ENCODE measurements around the gene TEX261.

The TEX261 gene

DNA sequence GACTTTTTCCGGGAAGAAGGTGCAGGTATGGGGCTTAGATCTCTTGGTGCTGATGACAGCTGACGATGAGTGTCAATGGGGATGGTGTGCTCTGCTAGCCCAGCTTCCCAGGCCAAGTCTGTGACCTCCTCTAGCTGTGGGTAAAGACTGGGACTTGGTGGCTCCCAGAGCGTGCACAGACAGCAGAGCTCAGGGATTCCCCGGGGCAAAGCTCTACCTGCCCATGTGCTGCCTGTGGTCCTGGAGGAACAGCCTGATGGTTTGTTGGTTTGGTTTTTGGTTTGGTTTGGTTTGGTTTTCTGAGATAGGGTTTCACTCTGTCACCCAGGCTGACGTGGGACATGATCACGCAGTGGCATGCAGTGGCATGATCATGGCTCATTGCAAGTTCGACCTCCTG lies 39.8 kb downstream of the TEX261 start:
- no peak for DNase-seq

DNA sequence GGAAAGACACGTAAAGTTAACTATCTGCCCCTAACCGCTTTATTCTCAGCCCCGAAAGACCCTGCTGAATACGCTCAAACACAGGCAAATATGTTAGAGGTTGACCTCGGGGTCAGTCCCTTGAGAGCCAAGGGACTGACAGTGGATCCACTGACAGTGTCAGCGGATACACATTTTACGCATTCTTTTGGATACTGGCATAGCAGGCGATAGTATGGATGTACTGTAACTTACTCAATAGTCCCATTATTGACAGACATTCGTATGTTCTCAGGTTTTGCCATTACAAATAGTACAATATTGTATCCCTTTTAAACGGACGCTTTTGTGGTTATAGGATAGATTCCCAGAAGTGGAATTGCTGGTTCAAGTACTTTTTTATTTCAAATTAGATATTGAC lies 45.6 kb downstream of the TEX261 start:
- no peak for DNase-seq

DNA sequence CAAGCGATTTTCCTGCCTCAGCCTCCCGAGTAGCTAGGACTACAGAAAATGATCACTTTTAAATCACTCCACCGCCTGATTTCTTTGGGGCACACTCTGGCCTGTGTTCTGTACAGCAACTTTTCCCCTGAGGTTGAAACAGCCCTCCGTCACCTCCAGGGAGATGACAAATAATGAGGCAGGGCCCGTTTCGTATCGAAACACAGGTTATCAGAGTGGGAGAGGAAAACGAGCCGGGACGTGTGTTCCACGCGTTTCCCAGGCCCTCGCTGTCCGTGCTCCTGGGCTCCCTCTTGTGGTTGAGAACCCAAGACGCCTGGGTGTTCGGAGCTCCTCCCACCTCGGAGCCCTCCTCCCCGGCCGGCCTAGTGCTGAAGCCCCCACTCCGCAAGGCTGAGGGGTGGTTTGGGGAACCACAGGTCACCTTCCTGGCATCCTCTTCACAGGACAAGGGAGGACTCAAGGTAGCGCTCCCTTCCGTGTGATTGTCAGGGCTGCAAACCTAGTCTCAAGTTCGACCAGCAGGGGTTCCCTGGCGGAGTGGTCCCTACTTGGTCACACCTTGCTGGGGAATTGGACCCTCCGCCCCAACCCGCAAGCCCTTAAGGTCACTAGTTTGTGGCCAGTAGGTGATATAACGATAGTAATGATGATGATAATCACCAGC lies 46.2 kb downstream of the TEX261 start:
- DNase-seq, result peak; percentile 79

DNA sequence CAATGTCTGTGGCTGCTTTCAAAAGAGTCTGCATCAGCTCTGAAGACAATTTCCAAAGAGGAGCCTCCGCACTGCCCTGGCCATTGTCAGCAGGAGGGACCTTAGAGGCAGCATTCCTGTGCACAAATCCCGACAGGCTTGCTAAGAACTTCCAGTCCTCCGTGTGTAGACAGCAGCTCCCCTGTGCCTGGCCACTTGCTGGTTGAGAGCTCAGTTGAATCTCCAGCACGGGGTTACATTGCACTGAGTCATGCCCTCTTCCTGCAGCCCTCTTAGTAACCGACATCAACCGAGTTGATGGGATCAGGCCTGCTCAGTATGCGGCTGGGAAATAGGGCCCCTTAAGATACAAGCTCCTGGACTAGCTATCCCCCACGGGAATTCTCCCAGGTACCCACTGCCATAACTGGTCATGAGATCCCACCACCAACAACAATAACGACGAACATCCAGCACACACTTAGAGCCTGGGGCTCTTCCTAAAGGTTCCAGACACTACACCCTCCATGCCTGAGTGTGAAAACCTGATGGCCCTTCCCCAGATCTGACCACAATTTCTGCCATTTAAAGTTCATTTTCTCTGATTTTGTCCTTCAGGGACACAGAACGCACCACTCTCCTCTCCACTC lies 47.0 kb downstream of the TEX261 start:
- no peak for DNase-seq

DNA sequence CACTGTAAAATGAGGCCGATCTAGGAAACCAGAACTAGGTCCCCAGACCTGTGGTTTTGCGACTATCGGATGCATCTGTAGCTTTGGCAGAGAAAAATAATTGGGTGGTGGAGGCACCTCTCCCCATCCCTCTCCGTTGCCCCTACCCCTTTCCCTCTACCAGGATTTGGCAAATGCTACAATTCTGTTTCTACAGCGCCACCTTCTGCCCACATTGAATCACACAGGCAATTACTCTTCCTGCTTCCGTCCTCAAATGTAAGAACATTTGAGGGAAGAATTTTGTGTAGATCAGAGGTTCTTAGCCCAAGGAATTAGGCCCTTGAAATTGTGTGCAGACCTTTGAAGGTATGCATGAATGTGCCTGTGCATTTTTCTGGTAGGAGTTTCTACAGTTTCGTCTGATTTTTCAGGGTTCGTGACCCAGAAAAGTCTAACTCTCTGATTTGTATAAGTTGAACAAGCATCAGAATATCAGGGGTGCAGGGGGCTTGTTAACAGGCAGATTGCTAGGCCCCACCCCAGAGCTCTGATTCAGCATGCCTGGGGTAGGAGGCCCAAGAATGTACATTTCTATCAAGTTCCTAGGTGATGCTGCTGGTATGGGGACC lies 47.7 kb downstream of the TEX261 start:
- peak; percentile 47 for DNase-seq

DNA sequence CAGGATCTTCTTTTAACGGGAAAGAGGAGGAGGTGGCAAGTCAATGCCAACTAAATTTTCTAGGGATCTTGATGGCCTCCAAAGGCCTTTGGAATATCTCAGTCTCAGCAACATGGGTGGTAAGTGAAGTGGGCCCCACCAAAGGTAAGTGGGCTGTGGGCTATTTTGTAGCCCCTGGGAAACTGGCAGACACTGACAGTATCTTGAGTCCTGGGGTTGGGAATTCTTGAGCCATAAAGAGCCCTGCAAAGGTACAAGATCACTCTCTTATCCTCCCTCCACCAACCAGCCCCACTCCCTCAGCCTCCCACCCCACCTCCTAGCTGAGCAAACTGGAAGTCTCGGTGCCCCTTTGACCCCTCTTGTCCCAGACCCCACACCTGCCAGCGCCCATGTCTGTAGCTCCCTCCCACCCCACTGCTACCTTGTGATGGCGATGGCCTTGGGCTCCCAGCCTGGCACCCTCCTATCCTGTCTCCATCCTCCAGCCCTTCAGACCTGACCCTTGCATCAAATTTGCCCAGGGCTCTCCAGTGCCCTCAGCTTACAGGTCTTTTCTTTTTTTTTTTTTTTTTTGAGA lies 50.5 kb downstream of the TEX261 start:
- DNase-seq, result no peak

DNA sequence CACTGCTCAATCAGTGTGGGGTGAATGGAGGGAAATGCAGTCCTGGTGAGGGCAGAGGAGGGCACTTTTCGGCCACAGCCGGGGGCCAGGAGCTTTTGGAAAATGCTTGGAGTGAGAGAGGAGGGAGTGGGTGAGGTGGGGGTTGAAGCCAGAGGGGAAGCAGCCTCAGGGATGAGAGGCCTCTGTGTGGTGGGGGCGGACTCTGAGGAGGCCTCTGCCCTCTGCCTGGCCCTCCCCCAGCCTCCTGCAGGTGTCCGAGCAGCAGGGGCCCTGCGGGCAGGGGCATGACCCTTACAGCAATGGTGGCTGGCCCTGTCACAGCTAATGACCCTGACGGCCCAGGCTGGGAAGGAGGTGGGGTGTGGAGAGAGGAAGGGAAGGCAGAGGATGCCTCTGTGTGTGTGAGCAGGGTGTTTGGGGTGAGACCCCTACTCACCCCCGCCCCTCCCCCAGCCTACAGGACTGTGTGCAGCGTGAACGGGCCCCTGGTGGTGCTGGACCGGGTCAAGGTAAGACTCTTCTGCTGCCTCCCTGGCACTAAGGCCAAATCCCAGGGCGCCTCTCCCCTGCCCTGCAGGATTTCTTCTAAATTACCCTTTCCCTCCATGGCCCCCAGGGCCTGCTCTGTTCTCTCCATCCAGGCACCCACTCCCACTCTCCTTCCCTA lies 51.3 kb downstream of the TEX261 start:
- DNase-seq, result no peak

DNA sequence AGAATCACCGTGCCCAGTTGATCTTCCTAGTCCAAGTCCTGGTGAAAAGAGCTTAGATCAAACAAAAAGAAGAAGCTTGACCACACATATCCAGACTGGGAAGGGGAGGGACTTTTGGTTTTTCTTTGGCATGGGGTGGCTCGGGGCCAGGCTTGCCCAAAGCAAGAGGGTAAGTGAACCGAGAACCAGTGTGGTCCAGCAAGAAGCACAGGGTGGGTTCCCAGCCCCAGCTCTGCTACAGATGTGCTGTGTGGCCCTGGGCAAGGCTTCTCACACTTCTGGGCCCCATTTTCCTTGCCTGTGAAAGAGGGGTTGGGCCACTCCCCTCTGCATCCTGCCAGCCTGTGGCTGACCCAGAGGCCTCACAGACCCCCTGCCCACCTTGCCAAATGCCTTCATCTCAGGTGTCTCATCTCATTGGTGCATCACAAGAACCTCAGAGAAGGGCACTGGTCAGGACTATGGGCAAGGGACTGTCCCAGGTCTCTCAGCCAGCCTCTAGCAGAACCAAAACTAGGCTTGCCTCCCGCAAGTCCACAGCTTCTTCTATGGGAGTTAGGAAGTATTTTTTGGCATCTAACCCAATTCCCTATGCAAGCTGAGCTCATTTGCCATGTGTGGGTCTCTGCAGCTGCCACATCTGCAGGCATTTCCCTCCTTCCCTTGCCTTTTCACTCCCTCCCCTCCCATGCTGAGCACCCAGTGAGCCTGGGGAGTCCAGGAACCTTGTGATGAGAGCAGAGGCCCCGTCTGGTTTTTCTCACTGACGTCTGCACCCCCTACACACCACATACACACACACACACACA lies 52.1 kb downstream of the TEX261 start:
- no peak for DNase-seq

DNA sequence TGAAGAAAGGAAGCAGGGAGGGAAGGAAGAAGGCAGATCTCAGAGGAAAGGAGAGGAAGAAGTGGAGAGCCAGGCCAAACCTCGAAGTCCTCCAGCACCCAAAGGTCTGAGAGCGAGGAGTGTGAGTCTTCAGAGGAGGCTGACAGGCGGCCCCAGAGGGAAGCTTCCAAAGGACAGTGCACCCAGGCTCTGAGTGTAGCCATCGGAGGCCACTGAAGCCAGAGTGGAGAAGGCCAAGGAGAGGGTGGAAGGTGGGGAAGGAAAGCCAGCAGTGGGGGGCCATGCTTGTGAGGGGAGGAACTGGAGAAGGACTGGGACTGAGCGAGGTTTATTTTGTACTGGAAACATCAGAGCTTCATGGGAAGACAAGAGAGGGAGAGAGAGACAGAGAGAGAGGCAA lies 53.0 kb downstream of the TEX261 start:
- DNase-seq, result no peak

DNA sequence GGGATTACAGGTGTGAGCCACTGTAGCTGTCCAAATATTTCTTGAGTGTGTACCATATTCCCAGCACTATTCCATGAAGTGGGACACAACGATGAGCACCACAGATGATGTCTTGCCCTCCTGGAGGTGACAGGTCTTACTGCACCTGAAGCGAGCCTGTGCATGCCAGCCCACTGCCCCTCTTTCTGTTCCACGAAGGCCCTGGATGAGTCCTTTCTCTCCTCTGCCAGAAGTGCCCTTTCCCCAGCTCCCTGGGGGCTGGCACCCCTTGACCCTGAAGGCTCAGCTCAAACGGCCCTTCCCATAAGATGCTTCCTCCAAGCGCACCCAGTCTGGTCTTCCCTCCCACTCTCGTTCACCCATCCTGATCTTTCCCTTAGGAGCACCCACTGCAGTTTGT lies 53.5 kb downstream of the TEX261 start:
- DNase-seq, result no peak

DNA sequence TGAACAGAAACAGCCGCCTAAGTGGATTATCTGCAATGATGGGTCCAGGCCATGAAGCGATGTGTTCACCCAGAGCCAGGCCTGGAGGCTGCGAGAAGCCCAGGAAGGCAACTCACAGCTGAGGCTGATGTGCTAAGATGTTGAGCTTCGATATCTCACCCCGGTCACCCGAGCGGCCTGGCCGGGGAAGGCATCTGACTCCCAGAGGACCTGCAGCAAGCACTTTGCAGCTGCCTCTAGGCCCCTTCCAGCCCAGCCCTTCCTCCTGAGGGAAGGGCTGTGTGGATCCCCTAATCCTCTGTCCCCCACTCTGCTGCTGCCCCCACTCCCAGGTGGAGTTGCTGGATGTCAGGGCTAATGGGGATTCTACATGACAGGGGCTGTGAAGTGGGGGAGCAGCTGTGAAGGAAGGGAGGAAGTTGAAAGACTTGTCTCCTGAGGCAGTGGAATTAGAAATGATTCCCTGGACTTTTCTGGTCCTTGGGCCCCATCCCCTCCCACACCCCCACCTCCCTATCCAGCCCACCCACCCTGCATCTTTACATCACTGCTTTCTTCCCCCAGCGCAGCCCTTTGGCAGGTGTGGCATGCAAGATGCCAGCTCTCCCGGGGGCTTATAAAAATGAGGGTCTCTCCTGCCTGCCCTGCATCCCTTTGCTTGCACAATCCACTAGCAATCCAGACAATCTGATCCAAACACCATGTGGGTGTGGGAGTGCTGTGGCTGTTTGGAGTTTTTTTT lies 54.7 kb downstream of the TEX261 start:
- no peak for DNase-seq

DNA sequence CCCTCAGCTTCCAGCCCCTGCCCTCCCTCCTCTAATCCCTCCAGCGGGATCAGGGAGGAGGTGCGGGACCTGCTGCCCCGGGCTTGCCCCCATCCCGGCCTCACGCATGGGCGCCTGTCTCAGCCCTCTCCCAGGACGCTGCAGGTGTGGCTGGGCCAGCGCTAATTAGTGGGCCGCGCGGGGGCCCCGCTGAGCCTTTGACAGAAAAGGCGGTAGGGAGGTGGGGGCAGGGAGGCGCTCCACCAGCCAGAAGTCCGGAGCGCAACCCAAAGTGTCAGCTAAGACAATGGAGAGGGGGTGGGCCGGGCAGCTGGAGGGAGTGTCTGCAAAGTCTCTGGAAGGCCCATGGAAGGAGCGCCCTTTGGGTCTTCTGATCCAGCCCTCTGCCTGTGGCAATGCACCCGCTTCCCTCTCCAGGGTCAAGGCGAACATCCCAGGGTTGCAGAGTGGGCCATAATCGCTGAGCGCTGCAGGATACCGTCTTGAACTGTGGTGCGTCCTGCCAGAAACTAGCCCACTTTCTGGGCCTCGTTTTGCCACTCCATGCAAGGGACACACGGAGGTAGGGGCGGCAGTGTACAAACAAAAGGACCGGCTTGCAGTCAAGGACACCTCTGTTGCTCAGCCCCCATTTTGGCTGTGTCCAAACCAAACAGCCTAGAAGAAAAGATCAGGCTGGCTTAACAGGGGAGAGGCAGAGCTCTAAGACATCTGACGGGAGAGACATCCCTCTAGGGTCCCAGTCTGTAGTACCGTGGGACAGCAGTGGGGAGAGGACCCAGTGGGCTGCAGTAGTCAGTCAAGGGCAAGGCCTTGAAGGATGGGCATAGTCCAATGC lies 55.5 kb downstream of the TEX261 start:
- DNase-seq, result no peak

DNA sequence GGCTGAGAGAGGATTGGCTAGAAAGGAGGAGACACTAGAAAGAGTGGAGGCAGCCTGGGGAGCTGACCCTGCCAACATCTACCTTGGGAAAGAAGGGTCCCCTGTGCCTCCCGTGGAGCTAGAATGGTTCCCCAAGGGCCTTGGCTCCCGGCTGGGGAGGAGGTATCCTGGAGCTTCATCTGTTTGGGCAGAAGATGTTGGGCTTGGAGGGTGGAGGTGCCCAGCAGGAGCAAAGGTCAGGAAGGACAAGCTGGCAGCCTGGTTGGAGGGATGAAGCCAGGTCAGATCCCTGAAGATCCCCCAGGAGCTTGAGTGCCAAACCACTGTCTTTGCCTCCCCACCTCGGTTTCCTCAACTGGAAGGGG lies 56.1 kb downstream of the TEX261 start:
- no peak for DNase-seq

DNA sequence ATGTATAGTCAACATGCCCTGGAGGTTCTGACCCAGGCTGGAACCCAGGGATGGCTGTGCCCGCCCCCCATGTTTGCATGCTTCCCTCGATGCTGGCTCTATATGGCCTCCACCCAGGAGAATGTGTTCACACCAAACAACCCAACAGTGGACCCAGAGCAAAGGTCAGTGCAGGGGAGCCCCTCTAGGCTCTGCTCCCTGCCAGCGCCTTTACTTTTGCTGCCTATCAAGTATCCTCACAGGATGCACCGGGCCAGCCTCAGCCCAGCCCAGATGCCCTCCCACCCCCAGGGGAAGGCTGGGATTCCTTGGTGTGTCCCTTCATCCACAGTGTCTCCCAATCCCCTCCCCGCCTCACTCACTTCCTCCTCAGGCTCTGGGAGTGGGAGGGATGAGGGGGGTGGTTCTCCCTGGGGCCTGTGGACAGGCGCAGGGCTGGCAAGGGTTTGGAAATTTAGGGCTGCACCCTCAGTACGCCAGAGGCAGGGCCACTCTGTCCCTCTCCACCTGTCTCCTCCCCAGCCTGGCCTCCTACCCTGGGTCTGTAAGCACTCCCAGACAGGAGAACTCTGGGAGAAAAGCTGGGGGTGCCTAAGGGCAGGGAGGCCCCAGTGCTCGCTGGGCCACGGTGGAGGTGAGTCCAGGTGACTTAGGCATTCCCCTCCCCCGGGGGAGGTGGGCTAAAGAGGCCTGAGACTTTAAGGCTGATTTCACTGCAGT lies 56.6 kb downstream of the TEX261 start:
- DNase-seq, result no peak

DNA sequence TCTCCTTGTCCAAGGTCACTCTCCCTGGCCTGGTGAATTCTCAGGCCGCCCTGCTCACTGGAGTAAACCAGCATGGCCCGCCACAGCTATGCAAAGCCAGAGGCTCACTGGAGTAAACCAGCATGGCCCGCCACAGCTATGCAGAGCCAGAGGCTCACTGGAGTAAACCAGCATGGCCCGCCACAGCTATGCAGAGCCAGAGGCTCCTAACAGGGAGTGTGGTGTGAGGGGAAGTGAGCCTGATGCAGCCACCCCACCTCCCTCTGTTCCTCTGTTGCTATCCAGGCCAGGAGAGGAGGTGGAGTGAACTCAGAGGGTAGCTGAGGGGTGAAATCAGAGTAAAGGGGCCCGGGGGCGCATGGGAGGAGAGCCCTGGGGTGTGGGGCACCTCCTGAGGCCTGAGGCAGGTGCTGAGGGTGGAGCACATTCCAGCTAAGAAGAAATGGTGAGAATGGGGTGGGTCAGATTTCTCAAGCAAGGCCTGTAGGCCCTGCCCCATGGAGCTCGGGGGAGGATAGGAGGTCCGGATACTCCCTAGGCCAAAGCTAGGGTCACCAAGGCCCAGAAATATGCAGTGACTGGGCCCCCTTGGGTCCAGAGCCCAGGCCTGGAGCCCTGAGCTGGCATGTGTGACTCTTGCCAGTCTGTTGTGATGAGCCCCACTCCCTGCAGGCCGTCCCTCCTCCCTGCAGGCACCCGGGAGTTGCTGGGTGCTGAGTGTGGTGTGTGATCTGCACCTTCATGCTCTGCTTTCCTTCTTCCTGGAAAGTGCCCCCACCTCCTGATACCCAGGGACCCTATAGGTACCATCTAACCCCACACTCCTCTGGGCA lies 57.5 kb downstream of the TEX261 start:
- no peak for DNase-seq

DNA sequence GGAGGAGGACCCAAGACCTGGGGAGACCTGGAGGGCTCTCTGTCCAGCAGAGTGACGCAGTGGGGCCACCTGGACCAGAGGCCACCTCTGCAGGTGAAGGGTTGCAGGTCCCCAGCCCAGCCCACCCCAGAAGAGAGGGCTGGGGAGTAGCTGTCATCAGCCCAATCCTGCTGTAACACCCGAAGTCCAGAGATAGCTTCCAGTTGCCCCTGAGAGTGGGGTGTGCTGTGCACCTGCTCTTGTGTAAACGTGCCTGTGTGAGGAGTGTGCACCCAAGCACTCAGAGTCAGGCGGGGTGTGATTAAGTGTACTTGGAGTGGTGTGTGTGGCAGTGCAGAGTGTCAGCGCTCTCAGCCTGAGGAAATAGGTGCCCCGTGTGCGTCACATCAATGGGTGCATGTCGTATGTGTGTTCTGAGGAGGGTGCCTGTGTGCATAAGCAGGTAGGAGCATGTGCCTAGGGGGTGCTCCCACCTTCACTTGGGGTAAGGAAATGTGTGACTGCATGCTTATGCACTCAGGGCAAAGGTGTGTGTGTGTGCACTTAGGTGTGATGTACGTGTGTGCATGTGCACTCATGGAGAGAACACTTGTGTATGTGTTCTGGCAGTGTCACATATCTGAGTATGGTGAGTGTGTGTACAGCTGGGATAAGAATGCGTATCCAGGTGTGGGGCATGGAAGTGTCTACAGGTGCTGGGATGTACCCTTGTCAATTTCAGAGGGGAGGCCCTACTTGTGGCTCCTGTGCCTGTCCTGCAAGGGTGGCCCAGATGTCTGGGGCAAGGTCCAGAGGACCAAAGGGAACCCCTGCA lies 58.3 kb downstream of the TEX261 start:
- DNase-seq, result no peak

All from CD4-positive, alpha-beta T cell treated with Interleukin-12 subunit alpha and Interleukin-12 subunit beta, for 1 hour (primary cell).